Measurements from ENCODE around the gene PGM5. TPM values are rescaled to one million over a fixed set of nuclear protein-coding genes. Genes with fewer than 3 reads are reported as not detected.

The PGM5 gene
- polyA plus RNA-seq, 1 donor (not counting 4 experiments of a cell fraction or from before 2014, with no cell fraction given) = 0.18 TPM

GRCh38 chr9:68537616-68537880 lies 181.1 kb downstream of the PGM5 start:
- no peak overlapping the region for H2AFZ ChIP-seq (ENCODE audit: control insufficient read depth, low read length)
- no peaks in the 10 kb centered on the region for H3K9me3 ChIP-seq (ENCODE audit: control insufficient read depth, low read depth, low read length)
- H3K4me1 ChIP-seq (ENCODE audit: control insufficient read depth, extremely low read depth, insufficient read depth, low read length) = no peaks in the 10 kb centered on the region
- H3K27ac ChIP-seq (ENCODE audit: control insufficient read depth, insufficient read depth, low read length) = no peak overlapping the region
- no peak overlapping the region for H3K4me3 ChIP-seq (ENCODE audit: control insufficient read depth in 2 of 3, extremely low read depth in 1 of 3, insufficient read depth in 2 of 3, low read depth in 1 of 3, low read length in 3 of 3)
- dilution Hi-C loops (cut with MboI; ENCODE audit: extremely low pct_ligation_motif_present, low sequenced_read_pairs) = no loop called here
- H3K27me3 ChIP-seq (ENCODE audit: control insufficient read depth, extremely low read depth, insufficient read depth, low read length) = no peaks in the 10 kb centered on the region
- H3K79me2 ChIP-seq (ENCODE audit: control insufficient read depth, insufficient read depth, low read length) = no peaks in the 10 kb centered on the region
- H4K20me1 ChIP-seq (ENCODE audit: control insufficient read depth, extremely low read depth, insufficient read depth, low read length) = no peaks in the 10 kb centered on the region
- DNase-seq (ENCODE audit: low read depth, low spot score) (no peak), FAIRE-seq (no peak)
- TF ChIP-seq CTCF (optimal IDR thresholded peaks at IDR 0.05 in 1 of 3, IDR thresholded peaks at IDR 0.05 in 1 of 3, conservative IDR thresholded peaks at IDR 0.05 in 1 of 3; ENCODE audit: extremely low read depth in 1 of 3, insufficient read depth in 2 of 3, low read length in 3 of 3) = no peak
- TF ChIP-seq EZH2 (IDR thresholded peaks at IDR 0.05; ENCODE audit: low read length) = no peak
- H3K4me2 ChIP-seq (ENCODE audit: control insufficient read depth, extremely low read depth, insufficient read depth, low read depth, low read length) = no peak overlapping the region
- no peak overlapping the region for H3K9ac ChIP-seq (ENCODE audit: control insufficient read depth, extremely low read depth, insufficient read depth, low read length)
- no peaks in the 10 kb centered on the region for H3K9me1 ChIP-seq (ENCODE audit: control insufficient read depth, extremely low read depth, insufficient read depth, low read length)
- H3K36me3 ChIP-seq (ENCODE audit: control insufficient read depth in 2 of 2, extremely low read depth in 1 of 2, insufficient read depth in 2 of 2, low read length in 2 of 2) = no peaks in the 10 kb centered on the region

DNA sequence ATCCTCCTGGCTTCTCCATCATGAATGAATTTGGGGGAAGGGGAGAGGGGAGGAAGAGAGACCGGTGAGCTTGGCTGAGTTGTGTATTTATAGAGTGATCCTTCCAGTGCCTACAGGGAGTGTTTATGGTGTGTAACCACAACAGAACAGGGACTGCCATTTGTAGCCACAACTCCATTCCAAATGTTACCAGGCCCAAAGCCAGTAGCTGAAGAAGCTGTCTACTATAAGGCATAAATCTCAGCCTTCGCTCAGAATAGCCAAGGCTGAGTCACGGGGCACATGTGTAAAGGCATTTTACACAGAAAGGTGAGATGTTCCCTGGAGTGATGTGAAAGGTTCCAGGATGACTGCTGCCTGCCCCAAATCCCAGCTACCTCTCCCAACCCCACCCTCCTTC lies 181.8 kb downstream of the PGM5 start:
- H3K4me3 ChIP-seq (ENCODE audit: control insufficient read depth in 2 of 3, extremely low read depth in 1 of 3, insufficient read depth in 2 of 3, low read depth in 1 of 3, low read length in 3 of 3) = no peak overlapping the region
- TF ChIP-seq CTCF (optimal IDR thresholded peaks at IDR 0.05 in 1 of 3, IDR thresholded peaks at IDR 0.05 in 1 of 3, conservative IDR thresholded peaks at IDR 0.05 in 1 of 3; ENCODE audit: extremely low read depth in 1 of 3, insufficient read depth in 2 of 3, low read length in 3 of 3) = no peak
- TF ChIP-seq EZH2 (IDR thresholded peaks at IDR 0.05; ENCODE audit: low read length) = no peak
- no peaks in the 10 kb centered on the region for H3K27me3 ChIP-seq (ENCODE audit: control insufficient read depth, extremely low read depth, insufficient read depth, low read length)
- no peaks in the 10 kb centered on the region for H4K20me1 ChIP-seq (ENCODE audit: control insufficient read depth, extremely low read depth, insufficient read depth, low read length)
- H3K79me2 ChIP-seq (ENCODE audit: control insufficient read depth, insufficient read depth, low read length) = no peaks in the 10 kb centered on the region
- H2AFZ ChIP-seq (ENCODE audit: control insufficient read depth, low read length) = no peak overlapping the region
- no peak overlapping the region for H3K27ac ChIP-seq (ENCODE audit: control insufficient read depth, insufficient read depth, low read length)
- FAIRE-seq (no peak), DNase-seq (ENCODE audit: low read depth, low spot score) (no peak)
- no peaks in the 10 kb centered on the region for H3K4me1 ChIP-seq (ENCODE audit: control insufficient read depth, extremely low read depth, insufficient read depth, low read length)
- H3K36me3 ChIP-seq (ENCODE audit: control insufficient read depth in 2 of 2, extremely low read depth in 1 of 2, insufficient read depth in 2 of 2, low read length in 2 of 2) = no peaks in the 10 kb centered on the region
- no peak overlapping the region for H3K9ac ChIP-seq (ENCODE audit: control insufficient read depth, extremely low read depth, insufficient read depth, low read length)
- dilution Hi-C loops (cut with MboI; ENCODE audit: extremely low pct_ligation_motif_present, low sequenced_read_pairs) = no loop called here
- no peaks in the 10 kb centered on the region for H3K9me3 ChIP-seq (ENCODE audit: control insufficient read depth, low read depth, low read length)
- no peak overlapping the region for H3K4me2 ChIP-seq (ENCODE audit: control insufficient read depth, extremely low read depth, insufficient read depth, low read depth, low read length)
- H3K9me1 ChIP-seq (ENCODE audit: control insufficient read depth, extremely low read depth, insufficient read depth, low read length) = no peaks in the 10 kb centered on the region

Data from keratinocyte (primary cell).